Vagina (tissue), 2 donors: Measurements from ENCODE around the gene ST8SIA6. TPM values are rescaled to one million over a fixed set of nuclear protein-coding genes. Genes with fewer than 3 reads are reported as not detected.

Experiments used
- DNase-seq, 2 donors: peaks; one replicate each; pipeline ENCODE4 v3.0.0-alpha.2; 2017; ENCODE audit errors: extremely low spot score in 2 of 2
- H3K27ac ChIP-seq: fragments of 200-600 bp; sonication (generic); one replicate; pipeline ENCODE4 v1.5.1; 2019
- H3K27me3 ChIP-seq: fragments of 200-600 bp; sonication (generic); one replicate; pipeline ENCODE4 v1.5.1; 2019
- H3K36me3 ChIP-seq, 2 donors: fragments of 200-600 bp; sonication (generic); one replicate each; pipeline ENCODE4 v1.5.1; 2017 to 2019
- H3K4me1 ChIP-seq: fragments of 200-600 bp; sonication (generic); one replicate; pipeline ENCODE4 v1.5.1; 2019
- H3K4me3 ChIP-seq, 2 donors: fragments of 200-600 bp; sonication (generic); 1 replicate in 1 of 2; 2 replicates in 1 of 2; pipeline ENCODE4 v1.5.1; 2016 to 2019
- H3K9me3 ChIP-seq: fragments of 200-600 bp; sonication (generic); one replicate; pipeline ENCODE4 v1.5.1; 2019
- POLR2A ChIP-seq, 2 donors: fragments of 450-650 bp; IDR thresholded peaks; one replicate each; pipeline ENCODE4 v1.6.1; 2017; ENCODE audit warnings: antibody characterized with exemption in 2 of 2, mild to moderate bottlenecking in 2 of 2, moderate library complexity in 2 of 2
- POLR2AphosphoS5 ChIP-seq, 2 donors: sonication (generic); formaldehyde crosslinking; IDR thresholded peaks; one replicate each; pipeline ENCODE4 v1.9.0; 2017; ENCODE audit warnings: antibody characterized with exemption in 2 of 2, mild to moderate bottlenecking in 2 of 2, low read depth in 1 of 2; ENCODE audit not compliant: insufficient read depth in 1 of 2
- intact Hi-C: fragments of 100-400 bp; cut with DNase I; formaldehyde crosslinking; loops from one replicate; pipeline ENCODE4 v1.15.1; 2023
- total RNA-seq: library from RNA; depleted of rRNA; stranded (reverse); fragments of >200 nt; gene quantifications from one replicate; pipeline ENCODE4 v1.2.3, GENCODE V29; 2016
- TF ChIP-seq, protein P1 (sequence below), 3 experiments: fragments of 450-650 bp in 2 of 3; fragments of 200-600 bp in 1 of 3; sonication (generic) in 1 of 3; IDR thresholded peaks; one replicate each; pipeline ENCODE4 v1.5.1; 2017 to 2019; ENCODE audit warnings: antibody characterized with exemption in 3 of 3, mild to moderate bottlenecking in 2 of 3, moderate library complexity in 2 of 3

Gene ST8SIA6
- total RNA-seq, 1 donor from 2014 or later, result 1.2 TPM

DNA sequence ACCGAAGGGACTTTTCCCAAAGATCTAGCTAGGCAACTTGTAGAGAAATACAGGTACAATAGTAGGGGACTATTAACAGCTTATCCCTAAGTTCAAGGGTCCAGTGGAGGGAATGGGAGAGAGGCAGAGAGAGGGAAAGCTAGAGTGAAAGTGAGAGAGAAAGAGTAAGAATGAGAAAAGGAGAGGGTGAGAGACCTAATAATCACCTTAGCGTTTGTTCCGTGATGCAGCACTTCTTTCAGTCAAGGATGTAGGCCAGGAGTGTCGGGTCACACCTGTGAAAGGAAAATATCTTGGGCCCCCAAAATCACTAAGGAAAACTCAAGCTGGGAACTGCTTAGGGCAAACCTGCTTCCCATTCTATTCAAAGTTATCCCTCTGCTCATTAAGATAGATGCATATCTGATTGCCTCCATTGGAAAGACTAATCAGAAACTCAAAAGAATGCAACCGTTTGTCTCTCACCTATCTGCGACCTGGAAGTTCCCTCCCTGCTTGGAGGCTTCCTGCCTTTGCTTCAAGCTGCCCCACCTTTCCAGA is 75.2 kb downstream of the ST8SIA6 start:
- H3K27ac ChIP-seq, result no peak overlapping the region
- no peak for TF ChIP-seq POLR2A (IDR thresholded peaks at IDR 0.05)
- TF ChIP-seq, protein P1, sequence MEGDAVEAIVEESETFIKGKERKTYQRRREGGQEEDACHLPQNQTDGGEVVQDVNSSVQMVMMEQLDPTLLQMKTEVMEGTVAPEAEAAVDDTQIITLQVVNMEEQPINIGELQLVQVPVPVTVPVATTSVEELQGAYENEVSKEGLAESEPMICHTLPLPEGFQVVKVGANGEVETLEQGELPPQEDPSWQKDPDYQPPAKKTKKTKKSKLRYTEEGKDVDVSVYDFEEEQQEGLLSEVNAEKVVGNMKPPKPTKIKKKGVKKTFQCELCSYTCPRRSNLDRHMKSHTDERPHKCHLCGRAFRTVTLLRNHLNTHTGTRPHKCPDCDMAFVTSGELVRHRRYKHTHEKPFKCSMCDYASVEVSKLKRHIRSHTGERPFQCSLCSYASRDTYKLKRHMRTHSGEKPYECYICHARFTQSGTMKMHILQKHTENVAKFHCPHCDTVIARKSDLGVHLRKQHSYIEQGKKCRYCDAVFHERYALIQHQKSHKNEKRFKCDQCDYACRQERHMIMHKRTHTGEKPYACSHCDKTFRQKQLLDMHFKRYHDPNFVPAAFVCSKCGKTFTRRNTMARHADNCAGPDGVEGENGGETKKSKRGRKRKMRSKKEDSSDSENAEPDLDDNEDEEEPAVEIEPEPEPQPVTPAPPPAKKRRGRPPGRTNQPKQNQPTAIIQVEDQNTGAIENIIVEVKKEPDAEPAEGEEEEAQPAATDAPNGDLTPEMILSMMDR (IDR thresholded peaks at IDR 0.05), result no peak
- no peak for TF ChIP-seq POLR2AphosphoS5 (IDR thresholded peaks at IDR 0.05; ENCODE audit: insufficient read depth in 1 of 2, low read depth in 1 of 2)
- intact Hi-C loops, result no loop called here
- no peak for DNase-seq
- H3K27me3 ChIP-seq, result no peaks in the 10 kb centered on the region
- no peak overlapping the region for H3K4me3 ChIP-seq
- peaks cover 6% of the 10 kb centered on the region for H3K4me1 ChIP-seq
- no peaks in the 10 kb centered on the region for H3K36me3 ChIP-seq
- H3K9me3 ChIP-seq, result no peaks in the 10 kb centered on the region

DNA sequence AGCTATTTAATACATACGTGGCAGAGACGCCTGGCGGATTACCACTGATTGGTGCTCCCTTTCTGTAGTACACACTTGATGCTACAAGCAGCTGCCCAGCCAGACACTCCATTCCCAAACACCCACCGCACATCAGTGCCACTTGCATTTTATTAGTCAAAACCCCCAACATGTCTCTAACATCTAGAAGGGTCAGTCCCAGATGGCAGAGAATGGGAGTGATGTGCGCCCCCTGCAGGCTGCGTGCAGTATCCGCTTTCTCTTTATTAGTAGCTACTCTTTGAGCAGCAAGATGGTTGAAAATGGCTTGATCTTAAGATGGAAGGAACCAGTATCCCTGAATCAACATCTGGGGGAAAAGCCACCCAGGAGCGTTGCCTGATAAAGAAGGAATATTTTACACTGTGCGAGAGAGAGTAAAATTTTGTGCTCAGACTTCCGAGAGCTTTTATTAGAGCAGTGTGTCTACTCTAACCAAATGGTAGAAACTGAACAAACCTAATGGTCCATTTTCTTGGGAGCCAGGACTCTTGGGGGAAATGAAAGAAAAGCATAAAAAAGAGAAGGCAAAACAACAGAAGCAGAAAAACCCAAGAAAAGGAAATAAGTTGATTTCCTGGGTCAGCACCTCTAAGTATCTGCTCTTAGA is 78.3 kb downstream of the ST8SIA6 start:
- Histone ChIP-seq H3K4me1 (no peaks in the 10 kb centered on the region), H3K9me3 (no peaks in the 10 kb centered on the region), H3K27ac (no peak overlapping the region), H3K27me3 (no peaks in the 10 kb centered on the region), H3K36me3 (no peaks in the 10 kb centered on the region), H3K4me3 (no peak overlapping the region)
- intact Hi-C loops, result no loop called here
- TF ChIP-seq POLR2AphosphoS5 (IDR thresholded peaks at IDR 0.05; ENCODE audit: insufficient read depth in 1 of 2, low read depth in 1 of 2) (no peak), POLR2A (IDR thresholded peaks at IDR 0.05) (no peak)
- TF ChIP-seq, protein P1 (IDR thresholded peaks at IDR 0.05), result no peak
- DNase-seq, result no peak

DNA sequence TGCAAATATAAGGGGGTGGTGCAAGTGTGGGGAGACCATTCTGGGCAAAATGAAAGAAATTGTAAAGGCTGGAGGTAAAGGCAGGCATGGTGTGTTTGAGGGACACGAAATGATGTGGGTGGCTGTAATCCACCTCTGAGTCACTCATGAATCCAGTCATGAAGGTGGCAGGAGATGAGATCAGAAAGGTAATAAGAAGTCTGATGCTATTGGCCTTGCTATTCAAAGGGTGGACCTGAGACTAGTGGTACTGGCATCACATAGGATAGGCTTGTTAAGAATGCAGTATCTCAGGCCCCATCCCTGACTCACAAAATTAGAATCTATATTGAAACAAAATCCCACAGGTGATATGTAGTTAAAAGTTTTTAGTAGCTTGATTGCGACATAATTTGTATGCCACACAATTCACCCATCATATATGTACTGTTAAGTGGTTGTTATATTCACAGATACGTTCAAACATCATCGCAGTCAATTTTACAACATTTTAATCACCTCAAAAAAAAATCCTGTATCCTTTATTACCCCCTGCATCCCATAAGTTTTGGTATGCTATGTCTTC is 85.6 kb downstream of the ST8SIA6 start:
- Histone ChIP-seq H3K27ac (no peak overlapping the region), H3K9me3 (no peaks in the 10 kb centered on the region), H3K4me1 (no peaks in the 10 kb centered on the region), H3K36me3 (no peaks in the 10 kb centered on the region), H3K27me3 (no peaks in the 10 kb centered on the region), H3K4me3 (no peak overlapping the region)
- DNase-seq, result no peak
- intact Hi-C loops, result no loop called here
- TF ChIP-seq POLR2A (IDR thresholded peaks at IDR 0.05) (no peak), POLR2AphosphoS5 (IDR thresholded peaks at IDR 0.05; ENCODE audit: insufficient read depth in 1 of 2, low read depth in 1 of 2) (no peak)
- TF ChIP-seq, protein P1 (IDR thresholded peaks at IDR 0.05), result no peak

DNA sequence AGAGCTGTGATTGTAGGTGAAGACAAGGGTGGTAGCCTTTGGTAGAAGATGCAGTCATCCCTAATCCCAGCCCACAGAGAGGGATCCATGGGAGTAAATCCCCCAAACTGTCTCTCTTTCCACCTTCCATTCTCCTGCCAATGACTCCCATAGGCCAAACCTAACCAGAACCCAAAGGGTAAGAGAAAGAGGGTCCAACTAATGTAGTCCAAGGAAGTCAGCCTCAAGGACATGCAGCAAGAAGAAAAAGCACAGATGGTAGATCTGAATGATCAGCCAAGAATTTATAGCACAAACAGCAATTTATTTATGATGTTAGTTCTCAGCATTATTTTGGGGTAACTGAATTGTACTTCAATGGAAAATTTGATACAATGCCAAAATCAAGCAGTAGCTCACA is 87.7 kb downstream of the ST8SIA6 start:
- intact Hi-C loops, result no loop called here
- Histone ChIP-seq H3K4me1 (no peaks in the 10 kb centered on the region), H3K9me3 (no peaks in the 10 kb centered on the region), H3K4me3 (no peak overlapping the region), H3K27ac (no peak overlapping the region), H3K36me3 (no peaks in the 10 kb centered on the region), H3K27me3 (no peaks in the 10 kb centered on the region)
- no peak for DNase-seq
- TF ChIP-seq POLR2A (IDR thresholded peaks at IDR 0.05), result no peak
- TF ChIP-seq, protein P1 (IDR thresholded peaks at IDR 0.05), result no peak
- TF ChIP-seq POLR2AphosphoS5 (IDR thresholded peaks at IDR 0.05; ENCODE audit: insufficient read depth in 1 of 2, low read depth in 1 of 2), result no peak

DNA sequence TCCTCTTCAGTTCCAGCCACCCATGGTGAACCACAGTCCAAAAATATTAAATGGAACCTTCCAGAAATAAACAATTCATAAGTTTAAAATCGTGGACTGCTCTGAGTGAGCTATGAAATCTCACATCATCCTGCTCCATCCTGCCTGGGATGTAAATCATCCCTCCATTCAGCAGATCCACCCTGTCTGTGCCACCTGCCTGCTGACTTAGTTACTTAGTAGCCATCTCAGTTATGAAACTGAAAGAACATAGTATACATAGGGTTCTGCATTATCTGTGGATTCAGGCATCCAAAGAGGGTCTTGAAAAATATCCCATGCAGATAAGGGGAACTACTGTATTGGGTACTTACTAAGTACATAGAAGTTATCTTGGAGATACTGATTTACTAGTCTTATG is 89.0 kb downstream of the ST8SIA6 start:
- DNase-seq, result no peak
- Histone ChIP-seq H3K27ac (no peak overlapping the region), H3K36me3 (no peaks in the 10 kb centered on the region), H3K4me1 (no peaks in the 10 kb centered on the region), H3K4me3 (no peak overlapping the region), H3K9me3 (no peaks in the 10 kb centered on the region), H3K27me3 (no peaks in the 10 kb centered on the region)
- TF ChIP-seq POLR2AphosphoS5 (IDR thresholded peaks at IDR 0.05; ENCODE audit: insufficient read depth in 1 of 2, low read depth in 1 of 2) (no peak), POLR2A (IDR thresholded peaks at IDR 0.05) (no peak)
- TF ChIP-seq, protein P1 (IDR thresholded peaks at IDR 0.05), result no peak
- intact Hi-C loops, result no loop called here
